CD4-positive, alpha-beta T cell treated with Interleukin-15 for 1 hour (primary cell): ENCODE measurements around the gene QRICH2.
"Not testable (repeated sequence)": the region's sequence is repeated elsewhere in the genome, so short reads cannot be mapped to it uniquely, and the experiment has no call there.

Experiments used
- DNase-seq: peaks from one replicate; pipeline ENCODE4 v3.0.0-alpha.2; 2020

QRICH2 gene

GRCh38 chr17:76277300-76278267 is 30.5 kb downstream of the QRICH2 start:
- DNase-seq: no peak

- DNase-seq: no peak
Observed at GRCh38 chr17:76276461-76277299, 31.4 kb downstream of the QRICH2 start.

- DNase-seq: peak; percentile 47
Observed at GRCh38 chr17:76276069-76276431, 32.0 kb downstream of the QRICH2 start.

DNA sequence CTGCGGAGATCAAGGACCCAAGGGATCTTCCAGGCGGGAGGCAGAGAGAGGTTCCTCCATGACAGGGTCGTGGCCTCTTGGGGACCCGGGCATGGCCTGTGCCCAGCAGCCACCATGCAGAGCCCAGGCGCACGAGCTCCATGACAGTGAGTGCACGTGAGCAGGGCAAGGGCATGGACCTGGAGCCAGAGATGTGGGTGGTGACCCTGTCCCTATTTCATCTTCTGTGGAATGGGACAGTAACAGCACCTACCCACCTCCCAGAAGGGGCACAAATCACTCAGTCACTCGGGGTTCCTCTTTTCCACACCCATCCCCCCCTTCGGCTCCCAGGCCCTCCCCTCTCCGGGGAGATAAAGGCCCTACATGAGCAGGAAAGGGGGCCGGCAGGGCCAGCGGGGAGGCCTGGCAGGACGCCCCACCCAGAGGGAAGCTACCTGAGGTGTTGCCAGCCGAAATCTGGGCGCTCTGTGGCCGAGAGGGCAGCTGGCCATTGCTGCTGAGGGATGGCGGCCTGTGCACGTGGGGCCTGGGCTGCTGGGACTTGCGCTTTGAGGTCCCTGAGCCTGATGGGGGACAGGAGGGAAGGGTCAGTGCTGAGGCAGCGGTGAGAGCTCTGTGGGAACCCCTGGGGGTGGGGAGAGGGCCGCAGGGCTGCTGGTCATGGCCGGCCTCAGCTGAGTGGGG is 32.6 kb downstream of the QRICH2 start:
- DNase-seq: no peak

DNA sequence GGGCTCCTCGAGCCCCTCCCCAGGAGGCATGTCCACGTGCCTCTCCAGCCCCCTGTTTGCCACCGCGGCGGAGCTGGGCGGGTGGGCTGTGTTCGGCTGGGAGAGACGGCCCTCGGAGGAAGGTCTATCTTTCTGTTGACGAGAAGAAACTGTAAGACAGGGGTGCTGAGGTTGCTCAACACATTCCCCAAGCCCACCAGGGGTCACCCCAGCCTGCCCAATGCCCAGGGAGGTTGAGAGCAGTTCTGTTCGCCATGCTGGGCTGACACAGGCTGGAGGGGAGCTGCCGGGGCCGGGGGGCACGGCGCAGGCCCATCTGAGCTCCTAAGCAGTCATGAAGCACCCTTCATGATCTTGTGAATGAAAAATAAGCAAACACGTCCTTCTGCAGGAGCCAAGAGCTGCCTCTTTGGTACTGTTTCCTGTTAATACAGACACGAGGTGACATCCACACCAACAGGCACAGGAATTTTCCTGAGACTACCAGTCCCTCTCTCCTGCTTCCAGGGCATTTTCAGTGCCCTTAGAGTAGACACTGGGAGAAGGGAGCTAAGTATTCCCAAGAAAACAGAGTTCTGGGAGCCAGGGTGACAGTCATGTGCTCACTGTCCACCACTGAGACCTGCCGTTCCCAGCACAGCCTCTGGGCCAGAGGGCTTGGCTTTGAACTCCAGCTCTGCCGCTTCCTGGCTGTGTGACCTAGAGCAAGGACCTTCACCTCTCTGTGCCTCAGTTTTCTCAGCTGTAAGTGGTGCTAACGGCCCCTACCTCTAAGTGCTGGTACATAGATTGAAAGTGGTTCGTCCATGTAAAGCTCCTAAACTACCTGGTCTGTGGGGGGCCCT is 33.7 kb downstream of the QRICH2 start:
- DNase-seq: no peak

GRCh38 chr17:76273445-76274111 is 34.5 kb downstream of the QRICH2 start:
- no peak for DNase-seq

- peak; percentile 60 for DNase-seq
Observed at GRCh38 chr17:76272541-76273444, 35.3 kb downstream of the QRICH2 start.

GRCh38 chr17:76271669-76272540 is 36.2 kb downstream of the QRICH2 start:
- DNase-seq: peak; percentile 91

DNA sequence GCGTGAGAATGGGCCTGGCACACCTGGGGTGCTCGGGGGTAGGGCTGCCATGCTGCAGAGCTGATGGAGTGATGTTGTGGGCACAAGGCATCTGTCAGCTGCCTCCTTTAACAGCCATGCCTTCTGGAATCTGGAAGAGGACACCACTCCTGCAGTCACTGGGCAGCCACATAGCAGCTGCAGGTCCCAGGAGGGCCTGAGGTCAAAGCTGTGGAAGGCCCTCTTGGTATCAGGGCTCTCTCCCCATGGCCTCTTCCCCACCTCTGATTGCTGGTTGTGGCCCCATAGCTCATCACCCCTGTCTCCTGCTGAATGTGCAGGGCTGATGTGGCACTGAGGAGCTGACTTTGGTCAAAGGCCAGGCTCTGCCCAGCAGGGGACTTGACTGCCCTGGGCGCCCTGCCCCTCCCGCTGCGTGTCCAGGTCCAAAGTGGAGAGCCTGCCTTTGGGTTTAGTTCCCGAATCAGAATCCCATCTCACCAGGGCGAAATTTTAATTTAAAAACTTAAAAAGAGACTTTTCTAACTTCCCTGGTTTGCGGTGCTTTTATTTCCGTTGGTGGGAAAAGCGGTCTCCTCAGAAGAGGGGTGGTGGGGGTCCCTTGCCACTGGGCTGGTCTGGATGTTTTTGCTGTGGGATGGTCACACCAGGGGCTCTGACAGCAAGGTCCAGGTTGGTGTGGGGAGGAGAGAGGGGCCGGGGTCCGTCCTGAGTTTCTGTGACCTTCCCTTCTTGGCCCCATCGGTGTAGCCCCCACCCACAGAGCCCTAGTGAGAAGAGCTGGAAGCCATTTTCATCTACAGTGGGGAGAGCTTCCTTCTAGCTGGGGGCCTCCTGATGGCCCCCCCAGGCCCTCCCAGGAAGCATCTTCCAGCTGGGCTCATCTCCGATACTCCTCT is 37.1 kb downstream of the QRICH2 start:
- DNase-seq: no peak

DNA sequence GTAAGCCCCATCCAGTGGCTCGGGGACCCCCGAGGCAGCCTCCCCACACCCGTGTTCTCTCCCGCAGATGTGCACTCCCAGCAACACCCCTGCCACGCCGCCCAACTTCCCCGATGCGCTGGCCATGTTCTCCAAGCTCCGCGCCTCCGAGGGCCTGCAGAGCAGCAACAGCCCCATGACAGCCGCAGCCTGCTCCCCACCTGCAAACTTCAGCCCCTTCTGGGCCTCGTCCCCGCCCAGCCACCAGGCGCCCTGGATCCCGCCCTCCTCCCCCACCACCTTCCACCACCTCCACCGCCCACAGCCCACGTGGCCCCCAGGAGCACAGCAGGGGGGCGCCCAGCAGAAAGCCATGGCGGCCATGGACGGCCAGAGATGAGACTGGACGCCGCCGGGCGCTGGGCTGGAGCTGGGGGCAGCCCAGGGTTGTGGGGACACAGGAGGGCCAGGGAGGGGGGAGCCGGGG is 37.9 kb downstream of the QRICH2 start:
- no peak for DNase-seq

DNA sequence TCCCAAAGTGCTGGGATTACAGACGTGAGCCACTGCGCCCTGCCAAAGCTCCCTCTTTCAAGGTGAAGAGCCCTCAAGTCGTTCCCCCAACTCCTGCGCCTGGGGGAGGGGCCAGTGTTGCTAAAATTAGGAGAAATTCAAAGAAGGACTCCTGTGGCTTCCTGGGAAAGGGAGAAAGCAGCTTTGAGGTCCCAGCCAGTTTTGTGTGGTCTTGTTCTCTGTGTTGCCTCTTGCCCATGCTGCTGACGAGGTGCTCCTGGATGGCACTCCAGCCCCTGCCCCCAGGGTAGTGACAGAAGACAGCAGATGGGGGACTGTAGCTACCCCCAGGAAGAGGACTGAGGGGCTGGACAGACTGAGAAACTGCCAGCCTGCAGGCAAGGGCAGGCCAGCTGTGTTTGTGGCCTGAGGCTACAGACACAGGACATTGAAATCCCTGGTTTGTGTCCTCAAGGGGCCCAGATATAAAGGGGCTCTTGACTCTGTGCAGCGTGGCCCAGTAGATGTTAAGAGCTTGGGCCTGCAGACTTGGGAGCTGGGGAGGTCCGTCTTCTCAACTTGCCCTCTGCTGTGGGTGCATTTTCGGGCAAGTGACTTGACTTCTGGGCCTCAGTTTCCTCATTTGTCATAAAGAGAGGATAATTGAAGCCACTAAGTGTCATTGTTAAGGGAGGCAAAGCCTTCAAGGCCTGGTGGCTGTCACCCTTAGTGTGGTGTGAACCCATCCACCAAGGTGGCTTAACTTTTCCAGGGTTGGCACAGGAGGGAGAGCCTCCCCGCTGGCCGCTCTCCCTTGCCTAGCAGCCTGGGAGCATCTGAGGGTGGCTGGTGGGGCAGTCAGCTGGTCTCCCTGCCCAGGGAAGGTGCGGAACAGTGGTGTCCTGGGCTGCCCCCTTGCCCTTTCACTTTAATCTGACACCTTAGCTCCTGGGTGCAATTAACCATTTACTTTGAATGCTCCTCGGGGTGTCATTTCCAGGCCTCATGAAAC is 38.8 kb downstream of the QRICH2 start:
- DNase-seq: no peak

DNA sequence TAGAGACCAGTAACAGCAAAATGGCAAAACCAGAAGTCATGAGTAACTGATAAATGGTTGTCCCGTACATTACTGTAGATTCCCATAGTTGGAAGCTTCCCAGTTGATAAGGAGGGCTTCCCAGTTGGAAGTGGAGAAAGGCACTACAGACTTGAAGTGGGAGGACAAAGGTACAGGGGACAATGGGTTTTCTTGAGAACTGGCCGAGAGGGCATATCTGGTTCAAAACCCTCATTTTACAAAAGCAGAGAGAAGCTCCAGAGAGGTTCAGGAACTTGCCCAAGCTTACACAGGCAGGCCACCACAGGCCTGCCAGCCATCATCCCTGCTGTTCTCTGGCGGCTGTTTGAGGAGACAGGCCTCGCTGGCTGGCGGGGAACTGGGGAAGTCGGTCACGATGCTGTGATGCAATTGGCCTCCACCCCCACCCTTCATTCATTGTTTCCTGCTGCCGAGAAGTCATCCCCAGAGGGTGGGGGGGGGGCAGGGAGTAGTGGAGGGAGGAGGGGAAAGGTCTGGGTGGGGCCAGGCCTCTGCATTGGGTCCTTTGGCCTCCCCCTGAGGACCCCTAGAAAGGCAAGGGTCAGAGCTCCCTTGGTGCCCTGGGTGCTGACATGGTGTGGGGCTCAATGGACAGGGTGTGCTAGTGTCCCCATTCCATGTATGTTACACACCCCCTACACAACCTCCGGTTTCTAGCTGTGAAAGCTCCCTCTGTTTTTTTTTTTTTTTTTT is 39.9 kb downstream of the QRICH2 start:
- peak; percentile 84 for DNase-seq

DNA sequence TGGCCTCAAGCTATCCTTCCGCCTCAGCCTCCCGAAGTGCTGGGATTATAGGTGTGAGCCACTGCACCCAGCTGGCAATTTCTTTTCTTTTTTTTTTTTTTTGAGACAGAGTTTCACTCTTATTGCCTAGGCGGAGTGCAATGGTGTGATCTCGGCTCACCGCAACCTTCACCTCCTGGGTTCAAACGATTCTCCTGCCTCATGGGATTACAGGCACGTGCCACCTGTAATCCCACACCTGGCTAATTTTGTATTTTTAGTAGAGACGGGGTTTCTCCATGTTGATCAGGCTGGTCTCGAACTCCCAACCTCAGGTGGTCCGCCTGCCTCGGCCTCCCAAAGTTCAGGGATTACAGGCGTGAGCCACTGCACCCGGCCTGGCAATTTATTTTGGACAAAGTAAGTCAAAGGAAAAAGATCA is 40.5 kb downstream of the QRICH2 start:
- not testable (repeated sequence) for DNase-seq

DNA sequence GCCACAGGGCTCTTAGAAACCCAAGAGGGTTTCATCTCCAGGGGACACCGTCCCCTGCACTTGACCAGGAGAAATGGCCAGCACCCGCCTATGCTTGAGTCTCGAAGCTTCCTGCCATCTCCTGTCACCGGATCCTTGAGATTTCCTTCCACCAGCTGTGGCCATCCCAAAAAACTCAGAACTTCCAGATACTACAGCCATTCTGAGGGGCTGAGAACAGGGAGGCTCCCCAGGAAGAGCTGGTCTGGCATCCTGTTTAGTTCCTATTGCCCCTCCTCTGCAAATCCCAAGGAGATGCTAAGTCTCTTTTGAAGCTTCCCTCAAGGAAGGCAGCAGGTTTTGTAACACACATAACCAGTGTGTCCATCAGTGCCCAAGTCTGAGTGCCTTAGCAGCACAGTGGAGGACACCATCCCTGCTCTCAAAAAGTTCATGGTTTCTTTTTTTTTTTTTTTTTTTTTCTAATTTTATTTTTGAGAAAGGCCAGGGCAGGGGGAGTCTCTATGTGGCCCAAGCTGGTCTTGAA is 41.0 kb downstream of the QRICH2 start:
- no peak for DNase-seq

- DNase-seq: no peak
Observed at GRCh38 chr17:76266244-76266938, 41.7 kb downstream of the QRICH2 start.
